Measurements from ENCODE around the gene SSTR3. TPM values are rescaled to one million over a fixed set of nuclear protein-coding genes. Genes with fewer than 3 reads are reported as not detected.

SSTR3 gene
- total RNA-seq, 2 donors from 2014 or later: 0.11 to 0.20 TPM

DNA sequence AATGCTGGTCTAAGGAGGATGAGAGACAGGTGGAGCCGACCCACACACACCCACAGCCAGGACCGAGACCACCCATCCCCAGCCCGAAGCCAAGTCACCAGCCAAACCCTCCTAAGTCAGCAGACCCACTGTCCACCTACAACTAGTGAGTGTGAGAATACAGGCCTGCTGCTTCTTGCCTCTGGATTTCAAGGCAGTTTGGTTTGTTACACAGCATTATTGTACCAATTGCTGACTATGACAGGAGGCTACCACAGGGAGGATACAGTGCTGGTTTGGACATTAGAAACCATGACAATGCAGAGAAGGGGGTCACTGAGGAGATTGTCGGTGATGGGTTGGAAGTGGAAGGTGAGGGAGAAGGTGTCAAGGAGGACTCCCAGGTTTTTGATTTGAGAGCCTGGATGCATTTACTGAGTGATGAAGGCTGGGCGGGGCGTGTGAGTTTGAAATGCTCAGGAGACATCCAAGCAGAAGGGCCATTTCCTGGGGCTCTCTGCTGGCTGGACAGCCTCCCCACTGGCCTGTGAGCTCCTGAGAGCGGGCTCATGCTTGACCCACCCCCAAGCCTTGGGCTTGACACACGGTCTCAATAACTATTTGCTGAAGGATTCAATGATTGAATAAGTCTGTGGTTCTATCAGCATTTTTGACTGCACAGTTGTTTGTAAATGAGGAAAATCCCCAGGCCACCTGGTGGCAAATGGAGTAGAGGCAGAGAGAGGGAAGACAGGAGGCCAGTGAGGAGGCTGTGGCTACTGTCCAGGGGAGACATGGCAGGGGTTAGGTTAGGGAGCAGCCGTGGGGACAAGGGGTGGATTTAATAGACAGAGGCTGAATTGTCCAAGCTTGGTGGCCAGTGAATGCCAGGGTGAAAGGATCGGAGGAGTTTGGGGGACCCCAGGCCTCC lies 9.4 kb upstream of the SSTR3 start:
- Histone ChIP-seq H3K27me3 (ENCODE audit: control insufficient read depth, insufficient read depth, low read length, poor library complexity, severe bottlenecking) (no peaks in the 10 kb centered on the region), H3K9ac (ENCODE audit: extremely low read depth, low read length, poor library complexity, severe bottlenecking) (no peak overlapping the region), H3K9me3 (ENCODE audit: control insufficient read depth, low read length) (no peaks in the 10 kb centered on the region), H3K36me3 (ENCODE audit: control insufficient read depth, insufficient read depth, low read length) (no peaks in the 10 kb centered on the region), H3K27ac (ENCODE audit: low read depth, low read length) (no peak overlapping the region), H3K4me3 (ENCODE audit: low read length) (no peak overlapping the region), H3K4me1 (ENCODE audit: control insufficient read depth, insufficient read depth, low read length) (no peaks in the 10 kb centered on the region)
- Mint-ChIP-seq H3K27me3 (ENCODE audit: insufficient read depth) (peaks cover 6% of the 10 kb centered on the region), H3K27ac (no peak overlapping the region), H3K36me3 (ENCODE audit: low read depth) (no peaks in the 10 kb centered on the region), H3K4me3 (no peak overlapping the region), H3K9me3 (peaks cover 19% of the 10 kb centered on the region), H3K4me1 (peaks cover 13% of the 10 kb centered on the region)
- TF ChIP-seq CTCF (conservative IDR thresholded peaks at IDR 0.05): peak; percentile 39
- WGBS, 2 experiments (ENCODE audit: insufficient coverage in 1 of 2, insufficient read length in 1 of 2): 91 to 93% methylated on average over 6 to 10 of the region's 10 CpGs
- DNase-seq: no peak

- 75 to 76% methylated on average over 1 to 4 of the region's 4 CpGs for WGBS, 2 experiments (ENCODE audit: insufficient coverage in 1 of 2, insufficient read length in 1 of 2)
- no peak overlapping the region for H3K27ac ChIP-seq (ENCODE audit: low read depth, low read length)
- peaks cover 19% of the 10 kb centered on the region for H3K9me3 Mint-ChIP-seq
- H3K9ac ChIP-seq (ENCODE audit: extremely low read depth, low read length, poor library complexity, severe bottlenecking): no peak overlapping the region
- no peak overlapping the region for H3K4me3 Mint-ChIP-seq
- no peak overlapping the region for H3K27ac Mint-ChIP-seq
- H3K27me3 Mint-ChIP-seq (ENCODE audit: insufficient read depth): peaks cover 8% of the 10 kb centered on the region
- no peaks in the 10 kb centered on the region for H3K27me3 ChIP-seq (ENCODE audit: control insufficient read depth, insufficient read depth, low read length, poor library complexity, severe bottlenecking)
- no peak overlapping the region for H3K4me3 ChIP-seq (ENCODE audit: low read length)
- peak; percentile 67 for DNase-seq
- H3K36me3 Mint-ChIP-seq (ENCODE audit: low read depth): no peaks in the 10 kb centered on the region
- H3K4me1 ChIP-seq (ENCODE audit: control insufficient read depth, insufficient read depth, low read length): no peaks in the 10 kb centered on the region
- H3K9me3 ChIP-seq (ENCODE audit: control insufficient read depth, low read length): no peaks in the 10 kb centered on the region
- no peaks in the 10 kb centered on the region for H3K36me3 ChIP-seq (ENCODE audit: control insufficient read depth, insufficient read depth, low read length)
- peaks cover 13% of the 10 kb centered on the region for H3K4me1 Mint-ChIP-seq
- TF ChIP-seq CTCF (conservative IDR thresholded peaks at IDR 0.05): no peak
These were observed 8.3 kb upstream of the SSTR3 start for GRCh38 chr22:37220543-37220981.

DNA sequence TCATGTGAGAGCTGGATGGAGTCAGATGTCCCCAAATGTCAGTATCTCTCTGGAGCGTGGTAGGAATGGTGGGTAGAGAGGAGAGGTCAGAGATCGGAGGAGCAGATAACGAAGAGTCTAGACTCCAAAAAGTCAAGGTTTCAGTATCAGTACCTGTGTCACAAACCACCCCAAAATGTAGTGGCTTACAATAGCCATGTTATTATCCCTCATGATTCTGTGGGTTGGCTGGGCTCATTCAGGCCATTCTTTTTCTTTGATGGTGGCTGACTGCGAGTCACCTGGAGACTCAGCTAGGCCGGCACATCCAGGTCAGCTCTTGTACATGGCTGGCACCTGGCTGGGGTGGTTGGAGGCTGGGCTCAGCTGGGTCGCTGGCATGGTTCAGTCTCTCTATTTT lies 7.3 kb upstream of the SSTR3 start:
- DNase-seq: no peak
- Histone ChIP-seq H3K9ac (ENCODE audit: extremely low read depth, low read length, poor library complexity, severe bottlenecking) (no peak overlapping the region), H3K27me3 (ENCODE audit: control insufficient read depth, insufficient read depth, low read length, poor library complexity, severe bottlenecking) (no peaks in the 10 kb centered on the region), H3K27ac (ENCODE audit: low read depth, low read length) (no peak overlapping the region), H3K9me3 (ENCODE audit: control insufficient read depth, low read length) (no peaks in the 10 kb centered on the region), H3K36me3 (ENCODE audit: control insufficient read depth, insufficient read depth, low read length) (no peaks in the 10 kb centered on the region), H3K4me3 (ENCODE audit: low read length) (no peak overlapping the region), H3K4me1 (ENCODE audit: control insufficient read depth, insufficient read depth, low read length) (no peaks in the 10 kb centered on the region)
- H3K9me3 Mint-ChIP-seq: peaks cover 19% of the 10 kb centered on the region
- TF ChIP-seq CTCF (conservative IDR thresholded peaks at IDR 0.05): no peak
- peaks cover 15% of the 10 kb centered on the region for H3K4me1 Mint-ChIP-seq
- WGBS, 2 experiments (ENCODE audit: insufficient coverage in 1 of 2, insufficient read length in 1 of 2): 92 to 93% methylated on average over 5 to 6 of the region's 6 CpGs
- no peak overlapping the region for H3K27ac Mint-ChIP-seq
- peaks cover 8% of the 10 kb centered on the region for H3K27me3 Mint-ChIP-seq (ENCODE audit: insufficient read depth)
- no peak overlapping the region for H3K4me3 Mint-ChIP-seq
- H3K36me3 Mint-ChIP-seq (ENCODE audit: low read depth): no peaks in the 10 kb centered on the region

Measured in endodermal cell (in vitro differentiated cells).